ENCODE data around the gene STIMATE.

Gene STIMATE

GRCh38 chr3:52845157-52845556, 52.2 kb downstream of the STIMATE start:
- Histone ChIP-seq H3K4me3 (ENCODE audit: low read depth, low read length, poor library complexity, severe bottlenecking) (no peak overlapping the region), H3K36me3 (ENCODE audit: insufficient read depth, low read length) (peaks cover 25% of the 10 kb centered on the region; the same call in 1 of the 2 replicates), H3K27ac (ENCODE audit: low read depth, low read length, poor library complexity, severe bottlenecking) (no peak overlapping the region), H4K20me1 (ENCODE audit: insufficient read depth, low read length) (no peaks in the 10 kb centered on the region), H3F3A (ENCODE audit: insufficient read depth, low read length) (no peaks in the 10 kb centered on the region), H3K79me2 (ENCODE audit: insufficient read depth, low read length) (no peaks in the 10 kb centered on the region), H2AFZ (ENCODE audit: low read length) (no peak overlapping the region), H3K27me3 (ENCODE audit: insufficient read depth, low read length) (no peaks in the 10 kb centered on the region), H3K9ac (ENCODE audit: low read length) (no peak overlapping the region), H3K4me1 (ENCODE audit: insufficient read depth, low read length, severe bottlenecking) (no peaks in the 10 kb centered on the region), H3K9me3 (ENCODE audit: low read length) (no peaks in the 10 kb centered on the region), H3K4me2 (ENCODE audit: low read length) (no peak overlapping the region), H3K9me2 (ENCODE audit: low read depth, low read length) (no peaks in the 10 kb centered on the region)
- TF ChIP-seq EZH2 (IDR thresholded peaks at IDR 0.05; ENCODE audit: borderline replicate concordance, low read length): no peak
- TF ChIP-seq, protein P1, sequence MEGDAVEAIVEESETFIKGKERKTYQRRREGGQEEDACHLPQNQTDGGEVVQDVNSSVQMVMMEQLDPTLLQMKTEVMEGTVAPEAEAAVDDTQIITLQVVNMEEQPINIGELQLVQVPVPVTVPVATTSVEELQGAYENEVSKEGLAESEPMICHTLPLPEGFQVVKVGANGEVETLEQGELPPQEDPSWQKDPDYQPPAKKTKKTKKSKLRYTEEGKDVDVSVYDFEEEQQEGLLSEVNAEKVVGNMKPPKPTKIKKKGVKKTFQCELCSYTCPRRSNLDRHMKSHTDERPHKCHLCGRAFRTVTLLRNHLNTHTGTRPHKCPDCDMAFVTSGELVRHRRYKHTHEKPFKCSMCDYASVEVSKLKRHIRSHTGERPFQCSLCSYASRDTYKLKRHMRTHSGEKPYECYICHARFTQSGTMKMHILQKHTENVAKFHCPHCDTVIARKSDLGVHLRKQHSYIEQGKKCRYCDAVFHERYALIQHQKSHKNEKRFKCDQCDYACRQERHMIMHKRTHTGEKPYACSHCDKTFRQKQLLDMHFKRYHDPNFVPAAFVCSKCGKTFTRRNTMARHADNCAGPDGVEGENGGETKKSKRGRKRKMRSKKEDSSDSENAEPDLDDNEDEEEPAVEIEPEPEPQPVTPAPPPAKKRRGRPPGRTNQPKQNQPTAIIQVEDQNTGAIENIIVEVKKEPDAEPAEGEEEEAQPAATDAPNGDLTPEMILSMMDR (IDR thresholded peaks at IDR 0.05; ENCODE audit: low read length): no peak

DNA sequence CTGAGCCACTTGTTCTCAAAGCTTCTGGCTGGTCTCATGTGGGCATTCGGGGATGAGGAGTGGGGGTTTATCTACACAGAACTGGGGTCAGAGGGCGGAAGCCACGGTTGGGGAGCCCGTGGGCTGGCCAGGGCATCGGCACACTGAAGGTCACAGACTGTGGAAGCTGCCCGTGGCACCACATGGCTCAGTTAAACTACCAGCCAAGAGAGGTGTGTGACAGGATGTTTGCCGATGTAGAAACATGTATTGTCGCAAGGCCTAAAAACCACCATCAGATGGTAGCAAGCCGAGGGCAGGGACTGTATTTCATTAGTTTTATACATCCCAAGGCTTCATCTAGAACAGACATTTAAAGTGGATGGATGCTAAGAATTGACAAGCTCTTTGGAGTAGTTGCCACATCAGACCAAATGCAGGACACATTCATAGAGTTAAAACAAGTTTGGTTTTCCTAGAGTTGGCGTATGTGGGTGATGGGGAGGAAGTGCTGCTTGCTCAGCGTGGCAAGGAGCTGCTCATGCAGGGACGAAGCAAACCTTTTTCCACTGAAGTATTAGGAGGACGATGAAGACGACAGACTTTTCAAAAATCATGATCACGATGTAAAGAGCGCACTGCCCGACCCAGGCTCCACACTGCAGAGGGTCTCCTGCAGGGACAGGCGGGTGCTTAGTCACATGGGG, 52.9 kb downstream of the STIMATE start:
- H3K27ac ChIP-seq (ENCODE audit: low read depth, low read length, poor library complexity, severe bottlenecking): no peak overlapping the region
- H3K79me2 ChIP-seq (ENCODE audit: insufficient read depth, low read length): no peaks in the 10 kb centered on the region
- TF ChIP-seq, protein P1 (IDR thresholded peaks at IDR 0.05; ENCODE audit: low read length): no peak
- no peaks in the 10 kb centered on the region for H3F3A ChIP-seq (ENCODE audit: insufficient read depth, low read length)
- peaks cover 25% of the 10 kb centered on the region; the same call in 1 of the 2 replicates for H3K36me3 ChIP-seq (ENCODE audit: insufficient read depth, low read length)
- no peaks in the 10 kb centered on the region for H3K9me2 ChIP-seq (ENCODE audit: low read depth, low read length)
- H3K4me2 ChIP-seq (ENCODE audit: low read length): no peak overlapping the region
- no peak overlapping the region for H2AFZ ChIP-seq (ENCODE audit: low read length)
- no peaks in the 10 kb centered on the region for H4K20me1 ChIP-seq (ENCODE audit: insufficient read depth, low read length)
- no peaks in the 10 kb centered on the region for H3K9me3 ChIP-seq (ENCODE audit: low read length)
- H3K9ac ChIP-seq (ENCODE audit: low read length): no peak overlapping the region
- H3K4me3 ChIP-seq (ENCODE audit: low read depth, low read length, poor library complexity, severe bottlenecking): no peak overlapping the region
- H3K4me1 ChIP-seq (ENCODE audit: insufficient read depth, low read length, severe bottlenecking): no peaks in the 10 kb centered on the region
- no peaks in the 10 kb centered on the region for H3K27me3 ChIP-seq (ENCODE audit: insufficient read depth, low read length)

GRCh38 chr3:52843881-52844280, 53.5 kb downstream of the STIMATE start:
- Histone ChIP-seq H2AFZ (ENCODE audit: low read length) (no peak overlapping the region), H3K36me3 (ENCODE audit: insufficient read depth, low read length) (peaks cover 24% of the 10 kb centered on the region; the same call in 1 of the 2 replicates), H3K9me3 (ENCODE audit: low read length) (no peaks in the 10 kb centered on the region), H3K9ac (ENCODE audit: low read length) (no peak overlapping the region), H3K4me1 (ENCODE audit: insufficient read depth, low read length, severe bottlenecking) (no peaks in the 10 kb centered on the region), H4K20me1 (ENCODE audit: insufficient read depth, low read length) (no peaks in the 10 kb centered on the region), H3K9me2 (ENCODE audit: low read depth, low read length) (no peaks in the 10 kb centered on the region), H3K79me2 (ENCODE audit: insufficient read depth, low read length) (no peaks in the 10 kb centered on the region), H3F3A (ENCODE audit: insufficient read depth, low read length) (no peaks in the 10 kb centered on the region), H3K4me3 (ENCODE audit: low read depth, low read length, poor library complexity, severe bottlenecking) (no peak overlapping the region), H3K4me2 (ENCODE audit: low read length) (no peak overlapping the region), H3K27me3 (ENCODE audit: insufficient read depth, low read length) (no peaks in the 10 kb centered on the region), H3K27ac (ENCODE audit: low read depth, low read length, poor library complexity, severe bottlenecking) (no peak overlapping the region)
- TF ChIP-seq, protein P1 (IDR thresholded peaks at IDR 0.05; ENCODE audit: low read length): no peak
- TF ChIP-seq EZH2 (IDR thresholded peaks at IDR 0.05; ENCODE audit: borderline replicate concordance, low read length): no peak
